ENCODE results near the gene ENOSF1. TPM values are rescaled to one million over a fixed set of nuclear protein-coding genes. Genes with fewer than 3 reads are reported as not detected.

Gene ENOSF1
- total and polyA plus RNA-seq, 2 donors (not counting 1 experiment from before 2014, with no cell fraction given) = 8.2 to 23.3 TPM

GRCh38 chr18:641224-641623 is 71.2 kb downstream of the ENOSF1 start:
- Histone ChIP-seq H3K9me3 (ENCODE audit: control insufficient read depth, insufficient read depth, low read depth, low read length) (no peaks in the 10 kb centered on the region), H3K4me3 (replicated peaks in 1 of 4; ENCODE audit: control extremely low read depth in 1 of 4, insufficient read depth in 1 of 4, low read depth in 3 of 4, low read length in 4 of 4) (no peak overlapping the region), H4K20me1 (ENCODE audit: control insufficient read depth, extremely low read depth, insufficient read depth, low read length) (no peaks in the 10 kb centered on the region), H3K27ac (ENCODE audit: insufficient read depth, low read length) (no peak overlapping the region), H3K27me3 (ENCODE audit: control insufficient read depth, insufficient read depth, low read length) (peaks cover 7% of the 10 kb centered on the region), H3K4me1 (ENCODE audit: control insufficient read depth, extremely low read depth, insufficient read depth, low read length) (no peaks in the 10 kb centered on the region), H3K9ac (ENCODE audit: insufficient read depth, low read length) (no peak overlapping the region), H3K79me2 (ENCODE audit: control insufficient read depth, insufficient read depth, low read length) (no peaks in the 10 kb centered on the region), H3K4me2 (ENCODE audit: extremely low read depth, insufficient read depth, low read length) (no peak overlapping the region), H2AFZ (ENCODE audit: low read length) (no peak overlapping the region), H3K36me3 (ENCODE audit: control insufficient read depth, insufficient read depth, low read length) (no peaks in the 10 kb centered on the region)
- TF ChIP-seq EZH2 (IDR thresholded peaks at IDR 0.05; ENCODE audit: low read length, missing control alignments) (no peak), CTCF (conservative IDR thresholded peaks at IDR 0.05 in 1 of 2, IDR thresholded peaks at IDR 0.05 in 1 of 2; ENCODE audit: low read depth in 1 of 2, low read length in 2 of 2) (no peak)
- no peak for DNase-seq (ENCODE audit: low read depth in 2 of 2)

GRCh38 chr18:635171-635570 is 77.3 kb downstream of the ENOSF1 start:
- H4K20me1 ChIP-seq (ENCODE audit: control insufficient read depth, extremely low read depth, insufficient read depth, low read length) = no peaks in the 10 kb centered on the region
- H3K4me1 ChIP-seq (ENCODE audit: control insufficient read depth, extremely low read depth, insufficient read depth, low read length) = no peaks in the 10 kb centered on the region
- no peaks in the 10 kb centered on the region for H3K27me3 ChIP-seq (ENCODE audit: control insufficient read depth, insufficient read depth, low read length)
- no peak for TF ChIP-seq EZH2 (IDR thresholded peaks at IDR 0.05; ENCODE audit: low read length, missing control alignments)
- TF ChIP-seq CTCF (conservative IDR thresholded peaks at IDR 0.05 in 1 of 2, IDR thresholded peaks at IDR 0.05 in 1 of 2; ENCODE audit: low read depth in 1 of 2, low read length in 2 of 2) = no peak
- no peak overlapping the region for H2AFZ ChIP-seq (ENCODE audit: low read length)
- no peak for DNase-seq (ENCODE audit: low read depth in 2 of 2)
- H3K27ac ChIP-seq (ENCODE audit: insufficient read depth, low read length) = no peak overlapping the region
- no peak overlapping the region for H3K9ac ChIP-seq (ENCODE audit: insufficient read depth, low read length)
- no peak overlapping the region for H3K4me2 ChIP-seq (ENCODE audit: extremely low read depth, insufficient read depth, low read length)
- no peaks in the 10 kb centered on the region for H3K9me3 ChIP-seq (ENCODE audit: control insufficient read depth, insufficient read depth, low read depth, low read length)
- no peak overlapping the region for H3K4me3 ChIP-seq (replicated peaks in 1 of 4; ENCODE audit: control extremely low read depth in 1 of 4, insufficient read depth in 1 of 4, low read depth in 3 of 4, low read length in 4 of 4)
- H3K36me3 ChIP-seq (ENCODE audit: control insufficient read depth, insufficient read depth, low read length) = no peaks in the 10 kb centered on the region
- H3K79me2 ChIP-seq (ENCODE audit: control insufficient read depth, insufficient read depth, low read length) = no peaks in the 10 kb centered on the region

- H3K4me2 ChIP-seq (ENCODE audit: extremely low read depth, insufficient read depth, low read length) = no peak overlapping the region
- H3K4me1 ChIP-seq (ENCODE audit: control insufficient read depth, extremely low read depth, insufficient read depth, low read length) = no peaks in the 10 kb centered on the region
- no peak overlapping the region for H3K27ac ChIP-seq (ENCODE audit: insufficient read depth, low read length)
- H3K4me3 ChIP-seq (replicated peaks in 1 of 4; ENCODE audit: control extremely low read depth in 1 of 4, insufficient read depth in 1 of 4, low read depth in 3 of 4, low read length in 4 of 4) = no peak overlapping the region
- no peaks in the 10 kb centered on the region for H3K36me3 ChIP-seq (ENCODE audit: control insufficient read depth, insufficient read depth, low read length)
- H3K9me3 ChIP-seq (ENCODE audit: control insufficient read depth, insufficient read depth, low read depth, low read length) = no peaks in the 10 kb centered on the region
- H3K79me2 ChIP-seq (ENCODE audit: control insufficient read depth, insufficient read depth, low read length) = no peaks in the 10 kb centered on the region
- H3K9ac ChIP-seq (ENCODE audit: insufficient read depth, low read length) = no peak overlapping the region
- no peak for TF ChIP-seq CTCF (conservative IDR thresholded peaks at IDR 0.05 in 1 of 2, IDR thresholded peaks at IDR 0.05 in 1 of 2; ENCODE audit: low read depth in 1 of 2, low read length in 2 of 2)
- TF ChIP-seq EZH2 (IDR thresholded peaks at IDR 0.05; ENCODE audit: low read length, missing control alignments) = no peak
- no peaks in the 10 kb centered on the region for H4K20me1 ChIP-seq (ENCODE audit: control insufficient read depth, extremely low read depth, insufficient read depth, low read length)
- no peak overlapping the region for H2AFZ ChIP-seq (ENCODE audit: low read length)
- no peaks in the 10 kb centered on the region for H3K27me3 ChIP-seq (ENCODE audit: control insufficient read depth, insufficient read depth, low read length)
- no peak for DNase-seq (ENCODE audit: low read depth in 2 of 2)
These were observed 77.8 kb downstream of the ENOSF1 start for GRCh38 chr18:634551-635045.
